Right forelimb (tissue), 1 donor: ENCODE data around the gene EFCAB11.
"Not testable (repeated sequence)": the region's sequence is repeated elsewhere in the genome, so short reads cannot be mapped to it uniquely, and the experiment has no call there.

Source experiments
- DNase-seq: peaks from one replicate; pipeline ENCODE4 v3.0.0-alpha.2; 2018

Gene EFCAB11

DNA sequence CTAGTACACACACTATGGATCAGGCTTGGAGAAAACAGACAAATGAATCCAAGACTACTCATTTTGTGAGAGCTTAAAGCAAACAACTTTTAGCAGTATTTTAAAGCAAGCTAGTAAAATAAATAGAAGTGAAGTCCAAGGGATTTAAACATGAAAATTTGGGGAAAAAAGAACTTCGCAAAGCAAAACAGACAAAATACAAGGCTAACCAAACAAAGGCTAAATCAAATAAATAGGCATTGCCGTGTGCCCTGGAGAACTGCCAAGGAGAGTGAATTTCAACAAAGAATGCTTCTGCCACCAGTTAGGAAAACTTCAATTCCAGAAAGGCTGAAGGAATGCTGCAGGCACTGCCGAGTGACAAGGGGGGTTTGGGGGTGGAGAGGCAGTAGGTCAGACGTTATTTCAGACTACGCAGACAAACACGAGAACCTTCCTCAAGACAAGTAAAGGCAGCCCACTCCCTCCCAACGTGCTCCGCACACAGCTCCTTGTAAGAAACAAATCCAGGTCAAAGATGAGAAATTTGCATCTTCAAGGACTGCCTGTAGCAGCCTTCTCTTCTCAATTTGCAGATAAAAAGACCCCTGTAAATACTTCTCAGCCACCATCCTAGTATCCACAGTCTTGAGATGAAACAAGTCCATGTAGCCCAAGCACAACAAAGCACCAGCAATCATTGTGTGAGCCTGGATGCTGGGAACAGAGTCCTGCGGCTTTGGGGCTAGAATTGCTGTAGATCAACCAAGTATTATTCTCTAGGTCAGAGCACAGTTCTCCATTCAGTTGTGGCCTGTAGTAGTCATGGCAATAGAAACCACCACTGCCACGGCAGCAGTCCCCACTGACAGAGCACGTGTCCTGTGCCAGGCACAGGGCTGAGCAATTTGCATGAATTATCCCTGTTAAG lies 43.3 kb downstream of the EFCAB11 start:
- peak; percentile 63 for DNase-seq

- no peak for DNase-seq
These were observed 43.9 kb downstream of the EFCAB11 start for GRCh38 chr14:89910691-89911009.

DNA sequence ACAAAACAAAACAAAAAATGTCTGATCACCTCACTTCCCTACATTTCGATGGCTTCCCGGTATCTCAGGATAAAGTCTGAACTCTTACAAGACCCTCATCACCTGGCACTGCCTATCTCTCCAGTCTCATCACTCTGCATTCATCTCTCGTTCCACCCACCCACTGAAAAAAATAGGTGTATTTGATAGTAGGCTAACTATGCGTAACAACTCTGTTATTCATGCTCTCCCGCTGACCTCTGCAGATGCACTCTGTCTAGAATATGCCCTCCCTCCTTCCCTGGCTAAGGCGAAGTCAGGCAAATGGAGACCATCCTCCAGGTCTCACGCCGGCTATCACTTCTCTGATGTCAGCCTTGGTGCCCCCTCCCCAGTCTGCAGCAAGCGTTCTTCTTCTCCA lies 44.9 kb downstream of the EFCAB11 start:
- DNase-seq = no peak

DNA sequence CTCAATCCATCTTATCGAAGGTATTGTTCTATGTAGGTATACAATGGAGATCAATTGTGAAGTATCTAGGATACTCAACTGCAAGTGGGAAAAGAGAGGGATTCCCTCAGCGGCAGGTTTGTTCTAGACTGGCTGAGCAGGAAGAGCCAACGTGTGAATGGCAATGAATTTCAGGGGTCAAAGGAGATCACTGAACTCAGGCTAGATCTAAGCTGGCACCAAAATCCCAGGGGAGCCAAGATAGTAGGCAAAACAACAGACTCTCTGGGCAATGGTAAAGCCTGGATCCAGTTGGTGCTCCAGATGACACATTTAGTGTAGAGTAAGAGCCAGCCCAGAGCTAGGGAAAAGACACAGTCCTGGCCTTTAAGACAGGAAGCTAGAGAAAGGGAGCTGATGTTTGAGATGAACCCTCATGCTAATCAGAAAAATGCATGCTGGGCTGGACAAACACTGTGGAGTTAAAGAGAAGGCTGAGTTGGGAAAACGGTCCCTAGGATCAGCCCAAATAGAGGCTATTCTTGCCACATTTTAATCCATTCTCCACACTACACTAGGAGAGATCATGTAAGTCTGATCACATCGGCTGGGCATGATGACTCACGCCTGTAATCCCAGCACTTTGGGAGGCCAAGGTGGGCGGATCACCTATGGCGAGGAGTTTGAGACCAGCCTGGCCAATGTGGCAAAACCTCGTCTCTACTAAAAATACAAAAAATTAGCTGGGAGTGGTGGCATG lies 45.6 kb downstream of the EFCAB11 start:
- no peak for DNase-seq

GRCh38 chr14:89907655-89908054 lies 46.9 kb downstream of the EFCAB11 start:
- no peak for DNase-seq

DNA sequence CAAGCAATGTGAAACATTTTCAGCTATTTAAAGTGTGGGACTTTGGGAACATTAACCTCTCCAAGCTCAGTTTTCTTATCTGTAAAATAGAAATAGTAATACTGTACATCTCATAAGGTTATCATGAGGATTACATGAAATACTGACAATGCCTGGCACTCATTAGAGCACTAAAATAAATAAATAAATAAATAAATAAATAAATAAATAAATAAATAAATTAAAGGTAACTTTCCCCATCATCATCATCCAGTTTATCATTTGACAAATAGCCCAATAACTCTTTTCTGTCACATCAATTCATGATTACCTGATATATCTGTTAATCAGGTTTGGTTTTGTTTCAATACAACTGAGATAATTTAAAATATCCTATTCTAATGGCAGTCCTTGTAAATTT lies 48.5 kb downstream of the EFCAB11 start:
- DNase-seq = no peak

GRCh38 chr14:89903340-89903952 lies 51.1 kb downstream of the EFCAB11 start:
- DNase-seq = no peak

- DNase-seq = no peak
These were observed 51.6 kb downstream of the EFCAB11 start for GRCh38 chr14:89902881-89903280.

- DNase-seq = no peak
These were observed 53.7 kb downstream of the EFCAB11 start for GRCh38 chr14:89900802-89901201.

GRCh38 chr14:89899917-89900663 lies 54.4 kb downstream of the EFCAB11 start:
- no peak for DNase-seq

GRCh38 chr14:89899291-89899690 lies 55.2 kb downstream of the EFCAB11 start:
- DNase-seq = no peak

GRCh38 chr14:89893388-89893787 lies 61.1 kb downstream of the EFCAB11 start:
- not testable (repeated sequence) for DNase-seq

DNA sequence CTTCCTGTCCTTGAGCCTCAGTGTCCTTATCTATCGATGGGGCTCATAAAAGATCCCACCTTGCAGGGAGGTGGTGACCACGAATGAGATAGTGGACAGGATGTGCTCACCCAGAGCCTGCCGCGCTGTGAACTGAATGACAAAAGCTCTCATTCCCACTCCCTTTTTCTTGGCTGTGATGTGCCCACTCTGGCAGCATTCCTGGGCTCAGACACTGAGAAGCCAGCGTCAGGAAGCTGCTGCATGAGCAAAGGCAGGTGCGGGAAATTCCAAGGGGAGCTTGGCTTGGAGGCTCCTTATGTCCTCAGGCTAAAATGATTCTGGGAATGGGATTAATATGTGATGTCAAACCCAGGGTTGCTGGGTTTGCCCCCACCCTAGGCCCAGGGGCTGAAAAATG lies 61.6 kb downstream of the EFCAB11 start:
- no peak for DNase-seq

- DNase-seq = not testable (repeated sequence)
These were observed 62.8 kb downstream of the EFCAB11 start for GRCh38 chr14:89891721-89892120.

DNA sequence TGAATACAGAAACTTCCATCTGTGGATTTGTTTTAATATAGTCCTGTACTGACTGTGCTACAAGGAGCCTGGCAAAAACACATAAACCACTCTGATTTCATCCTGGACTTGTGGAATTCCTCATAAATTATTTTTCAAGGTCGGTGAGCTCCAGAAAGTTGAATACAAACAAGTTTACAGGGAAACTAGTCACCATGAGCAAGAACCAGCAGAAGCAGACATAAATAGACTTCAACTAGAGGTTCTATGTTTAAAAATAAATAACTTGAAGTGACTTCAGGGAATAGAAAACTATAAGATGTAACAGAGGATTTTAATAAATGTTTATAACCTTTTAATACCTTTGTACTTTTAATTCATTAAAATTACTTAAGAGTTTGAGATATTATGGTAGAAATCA lies 63.5 kb downstream of the EFCAB11 start:
- DNase-seq = no peak

DNA sequence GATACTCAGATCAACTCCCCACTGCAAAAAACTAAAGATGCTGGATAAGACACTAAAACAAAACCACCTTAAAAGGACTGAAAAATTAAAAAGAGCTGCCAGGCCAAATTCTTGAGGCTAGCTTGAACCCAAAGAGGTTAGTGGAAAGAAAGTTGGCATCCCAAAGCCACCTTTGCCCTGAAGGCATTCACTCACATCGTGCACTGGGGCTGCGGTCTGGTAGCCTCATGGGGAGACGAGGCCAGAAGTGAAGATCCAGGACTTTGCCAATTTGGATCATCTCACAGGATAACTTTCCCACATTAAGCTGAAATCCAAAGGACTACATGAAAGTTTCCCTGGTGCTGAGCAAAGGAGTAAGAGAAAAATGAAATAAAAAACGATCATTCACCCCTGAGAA lies 63.9 kb downstream of the EFCAB11 start:
- DNase-seq = no peak

GRCh38 chr14:89889626-89890025 lies 64.9 kb downstream of the EFCAB11 start:
- no peak for DNase-seq

DNA sequence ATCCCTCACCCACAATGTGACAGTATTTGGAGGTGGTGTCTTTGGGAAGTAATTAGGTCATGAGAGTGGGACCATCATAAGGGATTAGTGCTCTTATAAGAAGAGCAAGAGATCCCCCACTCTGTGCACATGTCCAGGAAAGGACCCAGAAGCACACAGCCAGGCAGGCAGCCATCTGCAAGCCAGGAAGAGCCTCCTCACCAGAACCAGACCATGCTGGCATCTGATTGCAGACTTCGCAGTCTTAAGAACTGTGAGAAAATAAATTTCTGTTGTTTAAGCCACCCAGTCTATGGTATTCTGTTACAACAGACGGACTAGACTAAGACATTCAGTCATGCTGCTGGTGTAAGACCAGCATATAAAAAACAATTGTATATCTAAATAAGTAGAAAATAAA lies 69.8 kb downstream of the EFCAB11 start:
- DNase-seq = no peak

DNA sequence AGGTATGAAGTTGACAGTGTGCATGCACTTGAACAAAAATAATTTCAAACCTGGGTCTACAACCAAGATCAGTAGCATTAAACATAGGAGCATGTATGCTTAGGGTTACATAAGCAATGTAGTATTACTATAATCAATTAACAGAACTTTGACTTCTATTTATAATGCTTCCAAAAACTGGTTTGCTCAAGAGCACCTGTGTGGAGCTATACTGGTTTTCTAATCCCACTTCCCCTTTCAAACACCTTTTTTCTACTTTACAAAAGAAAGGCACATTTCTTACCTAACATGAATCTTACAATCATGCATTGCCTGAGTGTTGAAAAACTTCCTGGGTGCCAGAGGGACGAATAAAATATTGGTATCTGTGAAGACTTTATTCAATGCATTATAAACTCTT lies 72.7 kb downstream of the EFCAB11 start:
- no peak for DNase-seq

DNA sequence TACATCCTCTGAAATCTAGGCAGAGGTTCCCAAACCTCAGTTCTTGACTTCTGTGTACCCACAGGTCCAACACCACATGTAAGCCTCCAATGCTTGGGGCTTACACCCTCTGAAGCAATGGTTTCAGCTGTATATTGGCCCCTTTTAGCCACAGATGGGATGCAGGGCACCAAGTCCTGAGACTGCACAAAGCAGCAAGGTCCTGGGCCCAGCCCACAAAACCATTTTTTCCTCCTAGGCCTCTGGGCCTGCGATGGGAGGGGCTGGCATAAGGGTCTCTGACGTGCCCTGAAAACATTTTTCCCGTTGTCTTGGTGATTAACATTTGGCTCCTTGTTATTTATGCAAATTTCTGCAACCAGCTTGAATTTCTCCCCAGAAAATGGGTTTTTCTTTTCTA lies 80.4 kb downstream of the EFCAB11 start:
- not testable (repeated sequence) for DNase-seq

DNA sequence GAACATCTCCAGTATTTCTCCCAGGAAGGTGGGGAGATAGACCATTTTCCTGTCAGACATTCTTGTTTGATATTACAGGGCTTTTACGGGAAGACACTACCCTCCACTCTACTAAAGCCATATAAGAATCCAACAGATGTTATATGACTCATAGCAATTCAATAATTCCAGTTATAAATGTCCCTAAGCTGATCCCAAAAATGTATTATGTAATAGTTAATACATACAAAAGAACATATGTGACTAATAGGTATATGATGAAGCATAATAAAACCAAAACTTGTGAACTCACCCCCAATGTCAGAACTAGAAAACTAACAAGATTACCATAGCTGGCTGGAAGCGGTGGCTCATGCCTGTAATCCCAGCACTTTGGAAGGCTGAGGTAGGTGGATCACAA lies 84.2 kb downstream of the EFCAB11 start:
- DNase-seq = no peak

DNA sequence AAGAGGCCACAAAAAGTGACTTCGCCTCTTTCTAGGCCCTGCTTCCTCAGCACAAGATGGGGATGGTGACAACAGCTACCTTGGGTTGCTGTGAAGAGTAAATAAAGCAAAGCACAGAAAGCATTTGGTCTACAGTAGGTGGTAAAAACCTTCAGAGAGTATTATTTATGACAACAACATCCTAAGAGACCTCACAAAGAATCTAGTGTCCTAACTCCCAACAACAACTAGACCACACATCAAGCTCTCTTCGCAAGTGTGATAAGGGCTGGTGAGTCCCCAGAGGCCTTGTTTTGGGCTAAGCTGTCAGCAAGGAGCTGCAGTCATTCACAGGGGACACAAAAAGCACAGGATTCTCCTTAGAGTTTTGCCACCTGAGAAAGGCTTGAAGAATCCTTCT lies 84.9 kb downstream of the EFCAB11 start:
- no peak for DNase-seq

DNA sequence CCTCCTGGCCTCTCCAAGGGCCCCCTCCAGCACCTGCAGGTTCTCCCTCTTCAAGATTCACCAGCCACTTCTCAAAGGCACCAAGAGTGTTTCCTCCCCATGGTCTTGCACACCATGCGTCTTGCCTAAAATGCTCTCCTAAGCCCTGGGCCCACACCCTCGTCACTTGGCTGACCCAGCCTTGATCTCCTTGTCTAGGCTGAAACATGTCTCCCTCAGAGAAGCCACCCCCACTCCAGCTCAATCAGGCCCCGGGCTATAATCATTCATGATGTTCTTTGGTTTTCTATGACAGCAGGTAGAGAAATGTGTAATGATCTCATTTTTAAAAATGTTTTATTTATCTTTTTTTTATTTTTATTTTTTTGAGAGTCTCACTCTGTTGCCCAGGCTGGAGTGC lies 88.1 kb downstream of the EFCAB11 start:
- no peak for DNase-seq
